GM18951 (cell line): ENCODE measurements around the gene GRM1.

Experiments used
- POLR2A ChIP-seq: IDR thresholded peaks from 4 replicates; pipeline ENCODE4 v1.6.1; 2011; ENCODE audit warnings: mild to moderate bottlenecking; ENCODE audit not compliant: insufficient read length, insufficient read depth; ENCODE audit errors: extremely low read depth
- in situ Hi-C: fragments of 300-500 bp; cut with MboI; formaldehyde crosslinking; loops from one replicate; pipeline ENCODE4 v1.12.0; 2022; ENCODE audit warnings: low sequenced_read_pairs, mixed read lengths, inconsistent platforms; ENCODE audit not compliant: unreplicated experiment

Gene GRM1

GRCh38 chr6:146189131-146189530 is 160.3 kb downstream of the GRM1 start:
- in situ Hi-C loops: no loop called here
- TF ChIP-seq POLR2A: no peak

- TF ChIP-seq POLR2A: no peak
- in situ Hi-C loops: no loop called here
Measured at GRCh38 chr6:146190581-146190980, 161.7 kb downstream of the GRM1 start.

DNA sequence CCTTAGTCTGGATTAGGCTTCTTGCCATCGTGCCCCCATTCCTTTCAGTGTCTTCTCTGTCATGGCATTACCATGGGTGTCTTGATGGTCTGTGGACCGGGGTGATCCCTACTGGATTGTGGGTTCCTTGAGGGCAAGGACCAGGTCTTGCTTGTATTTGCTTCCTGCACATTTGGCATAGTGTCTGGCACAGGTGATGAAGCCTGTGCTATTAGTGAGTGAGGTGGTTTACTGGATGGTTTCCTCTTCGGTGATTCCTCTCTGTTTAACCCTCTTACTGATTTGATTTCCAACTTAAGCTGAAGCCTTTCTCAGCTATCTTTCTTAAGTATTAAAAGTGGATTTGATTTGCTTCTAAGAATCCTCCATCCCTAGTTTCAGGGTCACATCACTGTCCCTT is 162.3 kb downstream of the GRM1 start:
- in situ Hi-C loops: no loop called here
- no peak for TF ChIP-seq POLR2A

DNA sequence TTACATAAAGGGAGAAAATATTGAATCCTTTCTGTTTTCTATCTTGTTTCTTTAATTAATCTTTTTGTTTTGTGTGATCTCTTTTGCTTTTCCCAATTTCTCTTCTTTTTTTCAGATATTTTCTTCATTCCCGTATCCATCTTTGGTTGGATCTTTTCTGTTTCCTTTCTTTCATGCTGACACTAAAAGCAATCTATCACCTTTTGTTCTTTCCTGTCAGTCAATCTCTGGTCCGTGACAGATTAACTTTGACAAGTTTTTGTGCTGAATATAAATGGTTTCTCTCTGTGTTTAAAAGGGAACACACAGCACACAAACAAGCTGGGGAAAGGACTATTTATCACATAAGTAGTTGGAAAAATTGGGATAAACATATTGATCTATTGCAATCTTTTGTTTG is 162.8 kb downstream of the GRM1 start:
- in situ Hi-C loops: no loop called here

GRCh38 chr6:146194434-146194833 is 165.6 kb downstream of the GRM1 start:
- in situ Hi-C loops: no loop called here

More for the DNA sequence above, 162.8 kb downstream of the GRM1 start:
- no peak for TF ChIP-seq POLR2A

DNA sequence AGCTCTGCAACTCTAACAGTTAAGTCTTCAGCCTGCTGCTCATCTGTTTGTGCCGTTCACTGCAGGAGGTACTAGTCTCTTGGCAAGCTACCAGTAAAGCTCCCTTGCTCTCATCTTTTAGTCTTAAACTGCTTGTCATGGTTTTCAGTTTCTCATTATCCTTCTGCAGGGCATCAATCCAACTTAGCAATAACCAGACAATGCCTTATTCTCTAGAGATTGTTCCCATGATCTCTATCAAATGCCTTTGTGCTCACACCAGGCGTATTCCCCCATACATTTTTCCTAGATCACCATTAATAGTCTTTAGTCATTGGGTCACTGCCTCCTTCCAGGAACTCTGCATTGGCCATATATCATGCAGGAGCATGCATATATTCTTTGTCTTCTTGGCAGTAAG is 171.3 kb downstream of the GRM1 start:
- TF ChIP-seq POLR2A: no peak
- in situ Hi-C loops: no loop called here

More at GRCh38 chr6:146194434-146194833, 165.6 kb downstream of the GRM1 start:
- TF ChIP-seq POLR2A: no peak

- TF ChIP-seq POLR2A: no peak
- in situ Hi-C loops: no loop called here
Measured at GRCh38 chr6:146202570-146202969, 173.7 kb downstream of the GRM1 start.

DNA sequence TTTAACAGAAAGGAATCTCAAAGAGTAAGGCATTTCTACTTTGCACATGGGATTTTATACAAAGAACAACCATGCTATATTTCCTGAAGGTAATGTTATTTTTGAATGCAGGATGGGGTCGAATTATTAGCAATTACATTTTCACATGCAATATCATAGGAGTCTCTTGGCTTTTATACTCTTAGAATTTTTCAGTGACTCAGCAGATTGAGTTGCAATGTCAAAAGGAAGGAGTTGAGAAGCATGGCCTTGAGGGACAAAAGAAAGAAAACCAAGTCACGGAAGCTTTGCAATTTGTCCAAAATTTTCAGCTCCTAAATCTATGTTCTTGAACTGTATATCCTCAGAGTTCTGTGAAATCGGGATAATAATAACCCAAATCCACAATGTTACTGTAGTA is 181.1 kb downstream of the GRM1 start:
- no peak for TF ChIP-seq POLR2A
- in situ Hi-C loops: no loop called here

GRCh38 chr6:146210406-146211083 is 181.7 kb downstream of the GRM1 start:
- TF ChIP-seq POLR2A: no peak
- in situ Hi-C loops: no loop called here

DNA sequence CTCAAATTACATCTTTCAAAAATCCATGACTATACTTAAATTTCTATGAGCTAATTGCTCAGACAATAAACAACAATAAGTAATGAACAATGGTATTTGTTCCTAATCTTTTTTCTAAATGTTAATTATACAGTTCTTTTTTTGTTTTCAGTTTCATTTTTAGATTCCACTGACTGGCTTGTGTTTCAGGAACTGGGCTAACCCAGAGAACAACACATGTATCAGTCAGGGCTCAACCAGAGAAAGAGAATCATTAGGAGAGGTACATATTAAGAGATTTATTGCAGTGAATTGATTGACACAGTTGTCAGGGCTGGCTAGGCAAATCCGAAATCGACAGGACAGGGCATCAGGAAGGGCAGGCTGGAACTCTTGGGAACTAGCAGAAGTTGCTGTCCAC is 182.8 kb downstream of the GRM1 start:
- in situ Hi-C loops: no loop called here
- no peak for TF ChIP-seq POLR2A

DNA sequence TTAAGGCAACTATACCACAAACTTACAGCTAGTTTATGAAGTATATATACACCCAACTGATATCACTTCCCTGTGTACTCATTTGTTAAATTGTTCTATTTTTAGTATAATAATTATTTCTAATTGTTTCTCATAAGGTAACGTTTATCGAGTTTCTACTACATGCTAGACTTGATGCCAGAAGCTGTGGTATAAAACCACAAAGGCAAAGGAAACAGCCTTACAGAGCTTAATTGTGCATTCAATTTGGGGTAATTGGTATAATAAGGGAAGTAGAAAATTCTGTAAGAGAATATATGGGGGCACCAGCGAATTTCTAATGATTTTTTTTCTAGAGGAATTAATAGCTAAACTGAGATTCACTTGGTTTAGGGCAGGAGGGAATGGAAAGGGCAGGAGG is 183.9 kb downstream of the GRM1 start:
- in situ Hi-C loops: no loop called here
- TF ChIP-seq POLR2A: no peak

GRCh38 chr6:146219101-146219500 is 190.2 kb downstream of the GRM1 start:
- in situ Hi-C loops: no loop called here
- TF ChIP-seq POLR2A: no peak

DNA sequence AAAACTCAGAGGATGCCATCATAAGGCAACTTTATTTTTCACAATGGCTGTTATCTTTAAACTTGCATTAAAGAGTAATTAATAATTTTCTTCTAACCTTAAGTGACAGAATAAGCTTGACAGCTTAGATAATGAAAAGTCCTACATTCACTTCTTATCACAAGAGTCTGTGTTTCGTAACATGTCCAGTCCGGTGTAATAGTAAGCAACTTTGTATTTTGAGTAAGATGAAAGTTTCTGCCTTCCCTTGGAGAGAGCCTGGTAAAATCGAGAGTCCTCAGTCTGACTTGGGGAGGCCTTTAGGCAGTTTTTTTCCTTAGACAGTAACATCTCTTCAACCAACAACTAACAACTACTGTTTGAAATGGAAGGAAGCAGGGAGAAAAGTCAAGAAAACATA is 195.6 kb downstream of the GRM1 start:
- in situ Hi-C loops: no loop called here
- no peak for TF ChIP-seq POLR2A

GRCh38 chr6:146224988-146225387 is 196.1 kb downstream of the GRM1 start:
- in situ Hi-C loops: no loop called here
- no peak for TF ChIP-seq POLR2A

- TF ChIP-seq POLR2A: no peak
- in situ Hi-C loops: no loop called here
Measured at GRCh38 chr6:146240322-146240721, 211.5 kb downstream of the GRM1 start.
